NCI-H2196 (cell line): ENCODE measurements around the gene GPR107.

Experiments used
- DNase-seq: peaks from one replicate; lab custom pipeline; 2025; ENCODE audit not compliant: unreplicated experiment; lab: John Stamatoyannopoulos, UW

The GPR107 gene

GRCh38 chr9:130179331-130179907 is 125.7 kb downstream of the GPR107 start:
- no peak for DNase-seq

GRCh38 chr9:130180516-130180915 is 126.8 kb downstream of the GPR107 start:
- DNase-seq, result no peak

GRCh38 chr9:130181678-130182380 is 128.1 kb downstream of the GPR107 start:
- no peak for DNase-seq

- no peak for DNase-seq
Measured at GRCh38 chr9:130182381-130182909, 128.7 kb downstream of the GPR107 start.

GRCh38 chr9:130183133-130183762 is 129.5 kb downstream of the GPR107 start:
- DNase-seq, result no peak

- DNase-seq, result no peak
Measured at GRCh38 chr9:130185017-130185416, 131.3 kb downstream of the GPR107 start.

- DNase-seq, result no peak
Measured at GRCh38 chr9:130185490-130186031, 131.9 kb downstream of the GPR107 start.

GRCh38 chr9:130186051-130186450 is 132.3 kb downstream of the GPR107 start:
- no peak for DNase-seq

GRCh38 chr9:130186839-130187522 is 133.3 kb downstream of the GPR107 start:
- peak; percentile 60 for DNase-seq

- no peak for DNase-seq
Measured at GRCh38 chr9:130187523-130187846, 133.8 kb downstream of the GPR107 start.

- DNase-seq, result no peak
Measured at GRCh38 chr9:130188860-130189481, 135.3 kb downstream of the GPR107 start.
